K562 (cell line): ENCODE data around the gene NAB1.
A peak's percentile ranks its signal among the peaks of the same experiment; 100 is the strongest.

Experiments
- DNMT1 ChIP-seq: fragments of 450-650 bp; IDR thresholded peaks from 2 replicates; pipeline ENCODE4 v1.6.1; 2016; ENCODE audit warnings: antibody characterized with exemption, mild to moderate bottlenecking
- DPF2 ChIP-seq: fragments of 450-650 bp; IDR thresholded peaks from 2 replicates; pipeline ENCODE4 v1.6.1; 2016
- ETV1 ChIP-seq: fragments of 450-650 bp; conservative IDR thresholded peaks from 2 replicates; pipeline ENCODE4 v1.6.1; 2016; ENCODE audit warnings: missing genetic modification characterization, control low read depth, low read depth, missing compliant biosample characterization
- PHF21A ChIP-seq: fragments of 450-650 bp; IDR thresholded peaks from 2 replicates; pipeline ENCODE4 v1.6.1; 2017; ENCODE audit warnings: low read depth, borderline replicate concordance
- PHF8 ChIP-seq: fragments of 200-600 bp; sonication (generic); IDR thresholded peaks from 2 replicates; pipeline ENCODE4 v1.6.1; 2012; ENCODE audit warnings: mixed run types, mild to moderate bottlenecking, inconsistent platforms, low read length, moderate library complexity, borderline replicate concordance
- TF ChIP-seq, protein P1 (sequence below): sonication (generic); formaldehyde crosslinking; IDR thresholded peaks from 2 replicates; pipeline ENCODE4 v1.8.1; 2023; ENCODE audit warnings: mild to moderate bottlenecking, missing genetic modification reagents

GRCh38 chr2:190627448-190628412 is 21.2 kb upstream of the NAB1 start:
- no peak for TF ChIP-seq DPF2
- no peak for TF ChIP-seq ETV1
- no peak for TF ChIP-seq PHF21A
- TF ChIP-seq, protein P1, sequence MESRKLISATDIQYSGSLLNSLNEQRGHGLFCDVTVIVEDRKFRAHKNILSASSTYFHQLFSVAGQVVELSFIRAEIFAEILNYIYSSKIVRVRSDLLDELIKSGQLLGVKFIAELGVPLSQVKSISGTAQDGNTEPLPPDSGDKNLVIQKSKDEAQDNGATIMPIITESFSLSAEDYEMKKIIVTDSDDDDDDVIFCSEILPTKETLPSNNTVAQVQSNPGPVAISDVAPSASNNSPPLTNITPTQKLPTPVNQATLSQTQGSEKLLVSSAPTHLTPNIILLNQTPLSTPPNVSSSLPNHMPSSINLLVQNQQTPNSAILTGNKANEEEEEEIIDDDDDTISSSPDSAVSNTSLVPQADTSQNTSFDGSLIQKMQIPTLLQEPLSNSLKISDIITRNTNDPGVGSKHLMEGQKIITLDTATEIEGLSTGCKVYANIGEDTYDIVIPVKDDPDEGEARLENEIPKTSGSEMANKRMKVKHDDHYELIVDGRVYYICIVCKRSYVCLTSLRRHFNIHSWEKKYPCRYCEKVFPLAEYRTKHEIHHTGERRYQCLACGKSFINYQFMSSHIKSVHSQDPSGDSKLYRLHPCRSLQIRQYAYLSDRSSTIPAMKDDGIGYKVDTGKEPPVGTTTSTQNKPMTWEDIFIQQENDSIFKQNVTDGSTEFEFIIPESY (CRISPR knock-in tag): 0 out of 2 replicates have a peak, but pooled peaks have one; percentile 49
- no peak for TF ChIP-seq PHF8
- TF ChIP-seq DNMT1: no peak
